Mucosa of descending colon (tissue), 3 donors: ENCODE data around the gene ATG3. TPM values are rescaled to one million over a fixed set of nuclear protein-coding genes. Genes with fewer than 3 reads are reported as not detected.

Experiments
- ATAC-seq: fragments of 200-7000 bp; cut with Tn5 transposase; one replicate; pipeline ENCODE4 v1.9.1; 2020; ENCODE audit warnings: mild to moderate bottlenecking, moderate library complexity
- DNase-seq, 3 donors: peaks; one replicate each; pipeline ENCODE4 v3.0.0-alpha.2; 2020
- H3K36me3 ChIP-seq: fragments of 200-600 bp; one replicate; pipeline ENCODE4 v1.8.0; 2021; ENCODE audit warnings: low read depth, mild to moderate bottlenecking
- H3K4me1 ChIP-seq: fragments of 200-600 bp; one replicate; pipeline ENCODE4 v1.8.0; 2021; ENCODE audit warnings: low read depth, mild to moderate bottlenecking
- H3K4me3 ChIP-seq: fragments of 200-600 bp; one replicate; pipeline ENCODE4 v1.8.0; 2021; ENCODE audit warnings: mild to moderate bottlenecking
- H3K9me3 ChIP-seq: fragments of 200-600 bp; one replicate; pipeline ENCODE4 v1.8.0; 2021; ENCODE audit warnings: mild to moderate bottlenecking
- CTCF ChIP-seq: fragments of 200-600 bp; IDR thresholded peaks from one replicate; pipeline ENCODE4 v1.8.0; 2022; ENCODE audit warnings: antibody characterized with exemption, mild to moderate bottlenecking
- intact Hi-C, 2 donors: fragments of 100-400 bp; cut with DNase I in 1 of 2; cut with micrococcal nuclease in 1 of 2; formaldehyde crosslinking; loops; one replicate each; pipeline versions ENCODE4 v1.11.0 to v1.11.1; 2022; cut with DNase I, micrococcal nuclease
- total RNA-seq, 3 donors: library from RNA; stranded (reverse); fragmentation: NEBNext Ultra II Directional in 2 of 3; extraction: Animal tissue kit (Norgen Biotek cat#: 25700) in 2 of 3; gene quantifications; one replicate each; pipeline versions ENCODE4 v1.2.1 to v1.2.4, GENCODE V29; 2021 to 2023
- donor health status: DM: no; HTN: no; CAD: no; lungs with moderate emphysema.
- donor health status: DM: no; HTN: no; CAD: no.
- donor health status: DM: no; HTN: yes; CAD: no.

The ATG3 gene
- total RNA-seq, 3 donors from 2014 or later, result 44.1 to 60.0 (median 51.0) TPM

DNA sequence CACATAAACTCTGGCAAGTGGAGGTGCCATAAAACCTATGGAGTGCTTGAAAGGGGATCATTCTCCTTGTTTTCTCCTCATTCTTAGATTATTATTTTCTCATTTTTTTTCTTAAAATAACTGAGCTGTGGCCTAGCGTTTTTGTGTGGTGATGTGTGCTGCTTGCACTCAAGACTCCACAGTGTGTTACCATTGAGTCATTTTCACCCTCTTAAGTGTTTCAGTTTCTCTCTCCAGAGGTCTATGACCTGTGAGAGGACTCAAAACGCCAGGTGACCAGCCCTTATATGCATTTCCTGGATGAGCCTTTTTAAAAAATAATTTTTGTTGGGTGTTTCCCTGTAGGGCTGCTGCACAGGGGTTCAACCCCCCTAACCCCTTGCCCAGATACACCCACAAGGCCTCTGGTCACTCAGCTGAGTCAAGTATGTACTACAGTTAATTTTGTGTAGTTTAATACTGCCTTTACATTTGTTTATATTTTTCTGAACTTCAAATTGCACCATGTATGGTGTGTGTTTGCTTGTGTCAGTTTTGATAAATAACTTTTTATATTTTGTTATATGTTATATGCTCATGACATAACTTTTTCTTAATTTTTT lies 47.1 kb downstream of the ATG3 start:
- TF ChIP-seq CTCF, result no peak
- intact Hi-C loops, result loop anchor here (10.0 kb wide), 2 partner anchors 190 to 220 kb away; partner anchors contain the start of gene SLC9C1 (in 1 of the 2)
- ATAC-seq, result peak; percentile 51
- Histone ChIP-seq H3K9me3 (peaks cover 8% of the 10 kb centered on the region), H3K4me3 (no peak overlapping the region), H3K4me1 (no peaks in the 10 kb centered on the region), H3K36me3 (no peaks in the 10 kb centered on the region)
- DNase-seq, result no peak

- no peak for DNase-seq
- intact Hi-C loops, result loop anchor here (10.0 kb wide), 2 partner anchors 188 to 218 kb away; partner anchors contain the start of gene SLC9C1 (in 1 of the 2)
- TF ChIP-seq CTCF, result no peak
Observed at GRCh38 chr3:112512320-112512719, 49.4 kb downstream of the ATG3 start.

DNA sequence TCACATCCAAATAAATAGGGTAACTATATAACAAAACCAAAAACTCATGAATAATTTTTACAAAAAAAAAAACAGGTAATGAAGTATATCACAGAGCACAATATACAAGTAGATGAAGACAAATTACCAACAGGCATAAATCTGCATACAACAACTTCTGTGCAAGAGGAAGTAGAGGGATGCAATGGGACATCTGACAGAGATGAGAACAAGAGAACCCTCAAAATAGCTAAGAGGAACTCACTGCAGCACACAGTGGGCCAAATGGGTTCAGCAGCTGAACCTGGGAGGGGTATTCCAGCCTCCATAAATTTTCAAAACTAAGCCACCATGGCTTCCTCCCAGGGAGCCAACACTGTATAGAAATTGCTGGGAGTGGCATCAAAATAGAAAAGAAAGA lies 52.9 kb downstream of the ATG3 start:
- peak; percentile 26 for ATAC-seq
- H3K4me3 ChIP-seq, result no peak overlapping the region
- intact Hi-C loops, result no loop called here
- peaks cover 8% of the 10 kb centered on the region for H3K9me3 ChIP-seq
- H3K4me1 ChIP-seq, result no peaks in the 10 kb centered on the region
- TF ChIP-seq CTCF, result no peak
- no peaks in the 10 kb centered on the region for H3K36me3 ChIP-seq
- DNase-seq, result no peak

More at GRCh38 chr3:112512320-112512719, 49.4 kb downstream of the ATG3 start:
- ATAC-seq, result no peak
- no peak overlapping the region for H3K4me3 ChIP-seq
- no peaks in the 10 kb centered on the region for H3K4me1 ChIP-seq
- H3K9me3 ChIP-seq, result peaks cover 8% of the 10 kb centered on the region
- no peaks in the 10 kb centered on the region for H3K36me3 ChIP-seq

DNA sequence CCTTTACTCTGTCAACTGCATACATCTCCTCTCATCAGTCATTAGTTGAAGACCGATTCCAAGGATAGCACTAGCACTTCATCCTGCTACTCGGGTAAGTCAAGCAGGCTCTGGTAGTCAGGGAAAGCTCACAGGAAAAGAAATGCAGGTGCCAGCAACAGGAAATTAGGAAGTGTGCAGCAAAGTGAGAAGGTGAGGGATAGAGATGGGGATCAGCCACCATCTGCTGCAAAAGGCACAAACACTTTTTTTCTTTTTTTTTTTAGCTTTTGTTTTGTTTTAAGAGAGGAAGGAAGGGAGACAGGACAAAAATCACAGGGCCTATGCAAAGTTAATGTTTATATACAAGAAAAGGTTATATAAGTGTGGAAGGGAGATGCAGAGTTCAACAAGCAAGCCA lies 53.5 kb downstream of the ATG3 start:
- H3K4me3 ChIP-seq, result no peak overlapping the region
- intact Hi-C loops, result no loop called here
- ATAC-seq (no peak), DNase-seq (no peak)
- TF ChIP-seq CTCF, result no peak
- peaks cover 8% of the 10 kb centered on the region for H3K9me3 ChIP-seq
- no peaks in the 10 kb centered on the region for H3K4me1 ChIP-seq
- no peaks in the 10 kb centered on the region for H3K36me3 ChIP-seq

DNA sequence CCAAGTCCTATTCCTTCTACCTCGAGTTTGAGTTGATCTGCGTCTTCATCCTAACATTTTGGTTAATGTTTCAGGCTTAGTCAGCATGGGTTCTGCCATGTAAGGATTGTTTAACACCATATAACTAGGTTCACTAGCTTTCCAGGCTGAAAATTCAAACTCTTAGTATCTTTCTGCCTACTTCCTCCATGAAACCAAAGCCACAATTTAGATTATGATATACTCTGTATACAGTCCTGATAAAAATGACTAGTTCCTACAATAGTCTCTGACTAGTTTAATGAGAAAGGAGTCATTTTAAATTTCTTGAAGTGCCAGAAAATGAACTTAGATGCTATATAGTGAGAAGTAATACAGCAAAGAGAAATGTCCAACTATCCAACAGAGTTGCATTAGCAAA lies 55.9 kb downstream of the ATG3 start:
- no peak overlapping the region for H3K4me3 ChIP-seq
- DNase-seq, result no peak
- H3K9me3 ChIP-seq, result no peaks in the 10 kb centered on the region
- no peaks in the 10 kb centered on the region for H3K36me3 ChIP-seq
- intact Hi-C loops, result no loop called here
- ATAC-seq, result no peak
- no peak for TF ChIP-seq CTCF
- no peaks in the 10 kb centered on the region for H3K4me1 ChIP-seq
